AG10803 (cell line): ENCODE data around the gene YTHDF1.
"Not testable (repeated sequence)": the region's sequence is repeated elsewhere in the genome, so short reads cannot be mapped to it uniquely, and the experiment has no call there.

Experiments used
- DNase-seq: peaks from one replicate; pipeline ENCODE4 v3.0.0; 2010; ENCODE audit warnings: low read depth
- H3K4me3 ChIP-seq: 2 replicates; pipeline ENCODE4 v1.5.1; 2011; ENCODE audit warnings: mild to moderate bottlenecking, low read length, control low read depth
- CTCF ChIP-seq: conservative IDR thresholded peaks from 2 replicates; pipeline ENCODE4 v1.5.1; 2011; ENCODE audit warnings: mild to moderate bottlenecking, low read length, control low read depth, inconsistent platforms

The YTHDF1 gene

DNA sequence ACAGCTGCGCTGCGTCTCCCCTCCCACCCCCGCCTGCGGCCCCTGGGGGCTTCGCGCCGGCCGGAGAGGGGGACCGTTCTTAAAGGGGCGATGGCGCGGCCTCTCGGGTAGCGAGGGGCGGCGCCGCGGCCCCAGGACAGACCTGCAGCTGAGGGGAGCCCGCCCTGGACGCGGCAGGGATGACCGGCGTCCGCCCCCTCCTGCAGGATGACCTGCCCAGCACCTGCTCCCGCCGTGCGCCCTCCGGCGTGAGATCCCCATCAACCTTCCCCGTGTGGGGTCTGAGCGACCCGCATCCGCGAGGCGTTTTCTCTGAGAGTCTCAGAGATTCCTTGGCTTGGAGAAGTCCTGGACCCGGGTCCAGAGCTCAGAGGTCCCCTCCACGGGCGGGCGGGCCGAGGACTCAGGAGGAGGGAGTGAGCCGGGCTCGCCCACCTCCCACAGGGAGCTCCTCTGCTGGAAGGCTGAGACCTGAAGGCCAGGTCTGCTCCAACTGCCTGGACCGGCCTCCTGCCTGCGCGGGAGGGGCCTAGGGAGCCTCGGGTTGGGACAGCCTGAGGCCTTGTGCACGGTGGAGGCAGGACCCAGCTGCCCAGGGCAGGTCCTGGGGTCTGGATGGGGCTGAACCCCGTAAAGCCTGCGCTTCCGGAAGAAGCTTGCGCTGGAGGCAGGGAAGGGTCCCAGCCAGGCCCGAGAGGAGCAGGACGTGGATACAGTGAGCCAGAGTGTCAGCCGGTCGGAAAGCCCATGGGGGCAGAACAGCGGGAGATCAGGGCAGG lies 38.9 kb upstream of the YTHDF1 start:
- no peak for TF ChIP-seq CTCF
- no peak overlapping the region for H3K4me3 ChIP-seq
- DNase-seq, result no peak

DNA sequence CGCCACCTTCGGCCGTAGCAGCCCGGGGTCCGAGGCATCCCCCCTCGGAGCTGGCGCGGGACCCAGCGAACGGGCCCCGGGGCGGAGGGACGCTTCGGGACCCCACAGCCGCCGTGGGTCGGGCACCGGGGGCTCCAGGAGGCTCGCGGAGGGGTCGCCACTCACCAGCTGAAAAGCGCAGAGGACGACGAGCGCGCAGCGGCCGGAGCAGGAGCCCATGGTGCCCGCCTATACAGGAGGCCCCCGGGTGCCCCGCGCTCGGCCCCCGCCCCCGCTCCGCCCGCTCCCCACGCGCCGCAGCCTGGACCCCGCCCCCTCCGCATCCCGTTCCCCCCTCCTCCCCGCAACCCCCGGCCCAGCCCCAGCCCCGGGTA lies 38.3 kb upstream of the YTHDF1 start, which contains the start of gene NKAIN4:
NKAIN4 (minus strand) TSS at position 232 of the 374 bp plus-strand sequence; CDS start at position 219, 13 bp downstream.
- DNase-seq, result no peak
- TF ChIP-seq CTCF, result no peak
- no peak within 1 kb of the TSS; the same call in 1 of the 2 replicates for H3K4me3 ChIP-seq

DNA sequence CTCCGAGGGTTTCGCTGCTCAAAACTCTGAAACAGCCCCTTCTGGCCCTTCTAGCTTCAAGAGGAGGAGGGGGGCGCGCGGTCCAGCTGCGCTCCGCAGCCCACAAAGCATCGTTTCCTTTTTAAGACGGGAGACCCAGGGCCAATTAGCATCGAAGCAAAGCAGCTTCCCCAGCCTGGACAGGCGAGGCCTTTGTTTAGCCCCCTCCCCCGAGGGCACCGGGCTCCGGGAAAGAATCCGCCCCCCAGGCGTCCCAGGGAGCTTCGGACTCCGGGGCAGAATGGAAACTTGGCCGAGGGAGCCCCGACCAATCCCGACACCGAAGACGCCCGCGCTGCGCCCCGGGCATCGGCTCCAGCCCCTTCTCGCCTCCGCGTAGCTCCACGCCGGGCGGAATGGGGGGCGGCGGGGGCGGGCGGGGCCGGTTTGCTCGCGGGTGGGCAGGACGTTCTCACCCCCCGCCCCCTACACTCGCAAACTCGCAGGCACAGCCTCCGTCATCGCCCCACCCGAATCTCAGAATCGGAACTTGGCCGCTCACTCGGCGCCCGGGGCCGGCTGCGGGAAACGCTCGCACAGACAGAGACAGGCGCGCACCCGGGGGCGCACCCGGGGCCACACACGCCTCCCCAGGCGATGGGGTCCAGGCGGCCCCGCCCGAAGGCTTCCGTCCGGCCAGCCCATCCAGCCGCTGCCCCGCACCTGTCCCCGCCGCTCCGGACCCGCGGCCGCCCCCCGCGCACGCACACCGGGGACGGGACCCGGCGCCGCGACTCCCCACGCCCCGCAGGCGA lies 37.7 kb upstream of the YTHDF1 start:
- DNase-seq, result no peak
- H3K4me3 ChIP-seq, result no peak overlapping the region; the same call in 1 of the 2 replicates
- no peak for TF ChIP-seq CTCF

DNA sequence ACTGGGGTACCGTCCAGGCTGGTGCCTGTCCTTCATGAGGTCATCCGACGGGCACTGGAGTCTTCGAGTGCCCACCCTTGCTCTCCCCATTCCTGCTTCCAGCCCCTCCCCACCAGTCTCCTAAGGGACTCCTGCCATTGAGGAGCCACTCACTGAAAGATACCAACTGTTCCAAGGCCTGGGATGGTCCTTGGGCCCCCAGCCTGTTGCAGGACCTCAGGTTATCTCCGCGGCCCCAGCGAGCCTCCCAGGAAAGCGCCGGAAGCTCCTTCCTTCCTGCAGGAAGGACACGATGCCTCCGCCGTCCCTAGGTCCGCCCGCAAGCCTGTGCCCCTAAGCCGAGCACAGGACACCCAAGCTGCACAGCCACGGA lies 37.1 kb upstream of the YTHDF1 start:
- no peak for TF ChIP-seq CTCF
- no peak overlapping the region for H3K4me3 ChIP-seq
- DNase-seq, result no peak

DNA sequence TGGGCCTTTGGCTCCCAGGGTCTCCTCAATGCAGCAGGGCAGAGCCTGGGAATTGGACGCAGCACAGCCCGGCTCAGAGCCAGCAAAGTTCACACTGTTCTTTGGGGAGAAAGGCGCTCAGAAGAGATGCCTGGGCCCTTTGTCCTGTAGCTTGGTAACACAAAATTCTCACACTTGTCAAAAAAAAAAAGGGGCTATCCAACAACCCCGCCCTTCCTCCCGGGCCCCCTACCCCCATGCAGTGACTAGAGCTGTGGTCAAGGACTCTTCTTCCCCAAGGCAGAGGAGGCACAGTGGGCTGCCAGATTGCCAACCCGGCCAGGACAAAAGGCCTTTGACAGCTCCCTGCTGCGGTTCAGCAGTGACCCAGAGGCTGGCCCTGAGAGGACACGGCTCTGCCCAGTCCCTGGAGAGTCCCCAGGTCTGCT lies 36.4 kb upstream of the YTHDF1 start:
- no peak for DNase-seq
- H3K4me3 ChIP-seq, result no peak overlapping the region
- TF ChIP-seq CTCF, result no peak

DNA sequence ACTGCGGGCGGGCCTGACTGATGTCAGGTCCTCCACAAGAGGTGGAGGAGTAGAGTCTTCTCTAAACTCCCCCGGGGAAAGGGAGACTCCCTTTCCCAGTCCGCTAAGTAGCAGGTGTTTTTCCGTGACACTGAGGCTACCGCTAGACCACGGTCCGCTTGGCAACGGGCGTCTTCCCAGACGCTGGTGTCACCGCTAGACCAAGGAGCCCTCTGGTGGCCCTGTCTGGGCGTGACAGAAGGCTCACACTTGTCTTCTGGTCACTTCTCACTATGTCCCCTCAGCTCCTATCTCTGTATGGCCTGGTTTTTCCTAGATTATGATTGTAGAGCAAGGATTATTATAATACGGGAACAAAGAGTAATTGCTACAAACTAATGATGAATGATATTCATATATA lies 35.4 kb upstream of the YTHDF1 start:
- DNase-seq, H3K4me3 ChIP-seq: not testable (repeated sequence)
- peak; percentile 23 for TF ChIP-seq CTCF
